GM12864 (cell line): Measurements from ENCODE around the gene RPL18.

Source experiments
- DNase-seq: peaks from one replicate; pipeline ENCODE4 v3.0.0-alpha.2; 2011; ENCODE audit warnings: low read depth
- H3K4me3 ChIP-seq: 2 replicates; pipeline ENCODE4 v1.5.1; 2011; ENCODE audit warnings: mild to moderate bottlenecking, low read depth, low read length, control low read depth
- CTCF ChIP-seq: IDR thresholded peaks from 2 replicates; pipeline ENCODE4 v1.5.1; 2011; ENCODE audit warnings: low read depth, mild to moderate bottlenecking, moderate library complexity, low read length, control low read depth, inconsistent platforms; ENCODE audit errors: missing control alignments

RPL18 gene

GRCh38 chr19:48615231-48616040 is 3.5 kb downstream of the RPL18 start:
- no peak for TF ChIP-seq CTCF
- no peak overlapping the region for H3K4me3 ChIP-seq
- no peak for DNase-seq

DNA sequence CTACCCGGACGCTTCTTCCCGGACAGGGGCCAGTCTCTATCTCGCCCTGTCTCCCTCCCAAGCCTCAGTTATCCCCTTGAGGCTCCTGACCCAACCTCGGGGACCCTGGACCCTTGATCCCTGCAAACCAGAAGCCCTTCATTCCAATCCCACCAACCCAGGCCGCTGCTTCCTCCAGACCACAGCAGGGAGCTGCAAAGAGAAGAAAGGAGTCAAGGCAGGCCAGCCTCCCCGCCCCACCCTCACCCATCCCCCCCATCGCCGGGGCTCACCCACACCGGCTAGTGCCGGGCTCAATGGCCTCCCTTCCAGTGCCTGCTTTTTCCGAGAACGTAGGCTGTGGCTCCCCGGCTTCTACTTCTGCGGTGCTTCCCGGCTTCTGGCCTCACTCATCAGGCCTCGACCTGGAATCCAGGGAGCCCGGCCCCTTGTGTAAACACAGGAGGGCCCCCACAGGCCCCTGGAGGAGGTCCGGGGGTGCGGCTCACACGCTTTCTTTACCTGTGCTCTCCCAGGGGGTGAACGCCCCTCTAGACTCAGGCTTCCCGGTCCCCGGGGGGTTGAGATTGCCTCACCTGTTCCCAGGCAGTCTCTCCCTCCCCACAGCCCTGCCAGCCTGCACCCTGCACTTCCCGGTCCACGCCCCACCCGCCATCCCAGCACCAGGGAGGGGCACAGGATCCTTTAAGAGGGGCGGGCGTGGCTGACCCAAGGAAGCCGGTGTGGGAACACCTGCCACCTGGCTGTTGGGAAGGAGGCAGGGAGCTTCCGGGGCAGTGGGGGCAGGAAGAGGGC is 4.3 kb downstream of the RPL18 start, which contains the start of gene FAM83E:
FAM83E (minus strand) TSS at position 641 of the 795 bp plus-strand sequence. CDS start 1,704 bp downstream, outside the sequence.
- no peak for DNase-seq
- no peak within 1 kb of the TSS for H3K4me3 ChIP-seq
- TF ChIP-seq CTCF, result no peak

DNA sequence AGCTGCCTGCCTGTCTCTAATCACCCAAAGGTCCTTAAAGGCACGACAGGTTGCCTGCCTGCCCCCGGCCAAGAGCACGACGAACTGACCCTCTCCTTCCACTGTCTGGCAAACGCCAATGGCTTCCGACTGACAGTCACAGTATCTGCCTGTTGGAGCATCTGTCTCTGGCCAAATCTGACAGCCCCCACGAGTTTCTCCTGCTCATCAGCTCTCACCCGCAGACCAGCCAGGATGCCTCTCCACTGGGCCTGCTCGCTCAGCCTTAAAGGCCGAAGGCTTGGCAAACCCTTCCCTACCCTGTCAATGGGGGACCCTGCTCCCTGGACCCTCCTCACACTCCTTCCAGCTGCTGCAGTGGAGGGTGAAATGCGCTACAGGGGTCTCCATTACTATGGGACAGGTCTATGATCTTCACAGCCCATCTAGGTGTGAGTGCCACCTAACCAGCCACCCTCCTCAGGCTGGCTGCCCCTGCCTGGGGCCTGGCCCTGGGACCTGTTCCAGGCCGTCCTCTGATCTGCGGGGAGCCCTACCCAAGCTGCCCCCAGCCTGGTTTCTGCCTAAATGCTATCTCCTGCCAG is 5.0 kb downstream of the RPL18 start:
- no peak for DNase-seq
- no peak overlapping the region for H3K4me3 ChIP-seq
- TF ChIP-seq CTCF, result no peak

DNA sequence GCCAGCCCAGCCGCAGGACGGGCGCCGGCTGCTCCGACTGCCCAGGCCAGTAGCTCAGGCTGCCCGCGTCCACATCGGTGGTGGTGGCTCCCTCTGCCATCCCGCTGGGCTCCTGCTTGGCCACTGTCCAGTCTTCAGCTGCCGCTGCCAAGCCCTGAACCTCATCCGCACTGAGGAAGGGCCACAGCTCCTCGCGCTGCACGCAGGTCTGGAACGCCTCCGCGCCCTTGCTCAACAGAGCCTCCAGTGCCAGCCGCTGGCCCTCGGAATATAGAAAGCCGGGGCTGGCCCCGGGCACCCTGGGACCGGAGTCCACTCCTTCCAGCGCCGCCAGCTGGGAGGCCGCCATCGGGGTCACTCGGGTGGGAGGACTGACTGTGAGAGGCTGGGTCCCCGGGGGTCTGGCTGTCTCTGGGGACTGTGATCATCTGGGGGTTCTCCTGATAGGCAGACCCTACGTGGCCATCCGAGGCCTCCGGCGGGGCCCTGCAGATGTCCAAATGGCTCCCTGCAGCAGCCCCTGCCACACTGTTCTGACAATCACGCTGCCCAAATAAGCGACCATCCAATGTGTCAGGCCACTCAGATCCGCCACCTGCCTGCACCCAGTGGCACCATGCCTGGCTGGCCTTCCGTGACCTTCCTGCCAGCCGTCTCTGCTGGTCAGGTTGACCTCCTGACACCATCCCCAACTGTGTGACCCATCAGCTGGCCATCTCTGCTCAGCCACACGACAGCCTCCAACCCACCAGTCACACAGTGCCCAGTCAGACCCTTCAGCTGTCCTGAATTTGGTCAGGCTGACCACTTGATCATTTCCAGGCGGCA is 5.7 kb downstream of the RPL18 start:
- DNase-seq, result no peak
- no peak overlapping the region for H3K4me3 ChIP-seq
- TF ChIP-seq CTCF, result no peak

GRCh38 chr19:48611872-48612271 is 7.1 kb downstream of the RPL18 start:
- no peak overlapping the region for H3K4me3 ChIP-seq
- DNase-seq, result no peak
- no peak for TF ChIP-seq CTCF

DNA sequence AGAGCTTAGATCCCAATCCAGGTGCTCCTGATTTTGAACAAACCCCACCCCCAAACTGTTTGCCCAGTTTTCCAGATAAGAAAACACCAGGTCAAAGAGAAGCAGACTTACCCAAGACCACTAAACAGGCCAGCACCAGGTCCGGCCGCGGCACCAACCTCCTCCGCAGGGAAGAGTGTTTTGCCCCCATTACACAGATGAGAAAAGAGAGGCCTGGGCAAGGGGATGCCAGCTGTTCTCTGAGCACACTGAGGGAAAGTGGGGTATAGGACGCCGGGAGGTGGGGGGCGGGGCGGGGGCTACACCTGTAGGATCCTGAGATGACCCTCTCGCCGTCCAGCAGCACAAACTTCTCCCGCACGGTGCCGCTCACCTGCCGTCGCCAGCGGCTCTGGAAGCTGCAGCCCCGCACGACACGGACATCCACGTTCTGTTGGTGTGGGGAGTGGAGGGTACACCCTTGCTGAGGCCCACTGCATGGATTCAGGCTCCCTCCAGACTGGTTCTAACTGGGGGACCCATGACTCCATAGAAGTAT is 9.3 kb downstream of the RPL18 start:
- no peak for TF ChIP-seq CTCF
- H3K4me3 ChIP-seq, result no peak overlapping the region
- no peak for DNase-seq
